K562 (cell line): ENCODE data around the gene PLXNA3. TPM values are rescaled to one million over a fixed set of nuclear protein-coding genes. Genes with fewer than 3 reads are reported as not detected.

Experiments used
- CREB5 ChIP-seq: fragments of 250-450 bp; sonication (Bioruptor Pico); IDR thresholded peaks from 2 replicates; pipeline ENCODE4 v1.5.0; 2020; ENCODE audit warnings: mild to moderate bottlenecking
- FIP1L1 ChIP-seq: fragments of 200-400 bp; formaldehyde crosslinking; IDR thresholded peaks from 2 replicates; pipeline ENCODE4 v1.6.1; 2018; ENCODE audit warnings: mild to moderate bottlenecking, low read depth, low read length; ENCODE audit not compliant: poor library complexity, severe bottlenecking
- KDM5B ChIP-seq: fragments of 200-600 bp; sonication (generic); IDR thresholded peaks from 2 replicates; pipeline ENCODE4 v1.6.1; 2012; ENCODE audit warnings: low read depth, mild to moderate bottlenecking, moderate library complexity, low read length, control low read depth, inconsistent platforms; ENCODE audit not compliant: insufficient replicate concordance
- KLF1 ChIP-seq: fragments of 450-650 bp; IDR thresholded peaks from 2 replicates; pipeline ENCODE4 v1.6.1; 2016; ENCODE audit warnings: missing genetic modification characterization, missing compliant biosample characterization
- MXI1 ChIP-seq: IDR thresholded peaks from 2 replicates; pipeline ENCODE4 v1.6.1; 2011; ENCODE audit warnings: low read depth, mild to moderate bottlenecking, improper control_type of control experiment, low read length
- POLR2AphosphoS2 ChIP-seq: IDR thresholded peaks from 2 replicates; pipeline ENCODE4 v1.6.1; 2012; ENCODE audit warnings: low read length, improper control_type of control experiment
- RAD21 ChIP-seq, 2 experiments: fragments of 250-450 bp in 1 of 2; fragments of 450-650 bp in 1 of 2; sonication (Bioruptor Pico) in 1 of 2; formaldehyde crosslinking in 1 of 2; IDR thresholded peaks in 1 of 2; conservative IDR thresholded peaks in 1 of 2; 2 replicates each; pipeline versions ENCODE4 v1.4.0 to v1.8.0; 2020 to 2022; ENCODE audit warnings: mild to moderate bottlenecking in 2 of 2, moderate library complexity in 1 of 2
- RB1 ChIP-seq: fragments of 450-650 bp; IDR thresholded peaks from 2 replicates; pipeline ENCODE4 v1.6.1; 2017; ENCODE audit warnings: low read depth, mild to moderate bottlenecking
- SMC3 ChIP-seq: conservative IDR thresholded peaks from 2 replicates; pipeline ENCODE4 v1.6.1; 2011; ENCODE audit warnings: low read depth, low read length, improper control_type of control experiment; ENCODE audit not compliant: insufficient read depth
- TBP ChIP-seq: optimal IDR thresholded peaks from 2 replicates; pipeline ENCODE3; 2011; ENCODE audit warnings: low read depth, low read length, improper control_type of control experiment
- TFAM ChIP-seq: fragments of 250-450 bp; sonication (Bioruptor Pico); conservative IDR thresholded peaks from 2 replicates; pipeline ENCODE4 v1.5.0; 2021; ENCODE audit warnings: mild to moderate bottlenecking, moderate library complexity
- U2AF2 ChIP-seq: fragments of 200-400 bp; formaldehyde crosslinking; optimal IDR thresholded peaks from 2 replicates; pipeline ENCODE3; 2017; ENCODE audit warnings: low read depth, mild to moderate bottlenecking, low read length
- USF1 ChIP-seq: sonication (generic); formaldehyde crosslinking; IDR thresholded peaks from 2 replicates; pipeline ENCODE4 v1.9.0; 2022; ENCODE audit warnings: mild to moderate bottlenecking, missing genetic modification reagents
- ZBTB2 ChIP-seq: fragments of 450-650 bp; IDR thresholded peaks from 2 replicates; pipeline ENCODE4 v1.6.1; 2016; ENCODE audit warnings: antibody characterized with exemption
- ZNF143 ChIP-seq: sonication (generic); formaldehyde crosslinking; IDR thresholded peaks from 2 replicates; pipeline ENCODE4 v1.9.0; 2022; ENCODE audit warnings: mild to moderate bottlenecking, missing genetic modification reagents
- polyA plus RNA-seq, 8 experiments: library from polyadenylated mRNA; depleted of rRNA in 4 of 8; stranded (reverse) in 5 of 8; unstranded in 3 of 8; fragments of >200 nt; fragmentation: Nextera tagmentation in 2 of 8; fragmentation: Illumina TruSeq in 1 of 8; extraction: Ambion mirVana in 2 of 8; extraction: Trizol in 1 of 8; gene quantifications; 2 replicates each; pipeline versions ENCODE4 v1.2.1 to v1.2.3, GENCODE V29; 2011 to 2014; ENCODE audit warnings: inconsistent platforms in 1 of 8, missing spikeins in 1 of 8
- total RNA-seq, 7 experiments: library from RNA; depleted of rRNA in 6 of 7; stranded (reverse); fragments of >200 nt in 6 of 7; fragmentation: Illumina TruSeq in 2 of 7; extraction: Trizol in 2 of 7; gene quantifications; 2 replicates each; pipeline versions ENCODE4 v1.2.1 to v1.2.3, GENCODE V29; 2011 to 2021; ENCODE audit warnings: low replicate concordance in 1 of 7
- TF ChIP-seq, protein P1 (sequence below): fragments of 450-650 bp; IDR thresholded peaks from 2 replicates; pipeline ENCODE4 v1.6.1; 2016
- TF ChIP-seq, protein P2 (sequence below): sonication (generic); formaldehyde crosslinking; IDR thresholded peaks from 2 replicates; pipeline ENCODE4 v1.8.0; 2022; ENCODE audit warnings: mild to moderate bottlenecking, missing genetic modification reagents, borderline replicate concordance

The PLXNA3 gene
- total and polyA plus RNA-seq, 9 of the 15 experiments (the other 6 are each of a cell fraction or from before 2014, with no cell fraction given), result 0.32 to 47.8 (median 7.5) TPM

DNA sequence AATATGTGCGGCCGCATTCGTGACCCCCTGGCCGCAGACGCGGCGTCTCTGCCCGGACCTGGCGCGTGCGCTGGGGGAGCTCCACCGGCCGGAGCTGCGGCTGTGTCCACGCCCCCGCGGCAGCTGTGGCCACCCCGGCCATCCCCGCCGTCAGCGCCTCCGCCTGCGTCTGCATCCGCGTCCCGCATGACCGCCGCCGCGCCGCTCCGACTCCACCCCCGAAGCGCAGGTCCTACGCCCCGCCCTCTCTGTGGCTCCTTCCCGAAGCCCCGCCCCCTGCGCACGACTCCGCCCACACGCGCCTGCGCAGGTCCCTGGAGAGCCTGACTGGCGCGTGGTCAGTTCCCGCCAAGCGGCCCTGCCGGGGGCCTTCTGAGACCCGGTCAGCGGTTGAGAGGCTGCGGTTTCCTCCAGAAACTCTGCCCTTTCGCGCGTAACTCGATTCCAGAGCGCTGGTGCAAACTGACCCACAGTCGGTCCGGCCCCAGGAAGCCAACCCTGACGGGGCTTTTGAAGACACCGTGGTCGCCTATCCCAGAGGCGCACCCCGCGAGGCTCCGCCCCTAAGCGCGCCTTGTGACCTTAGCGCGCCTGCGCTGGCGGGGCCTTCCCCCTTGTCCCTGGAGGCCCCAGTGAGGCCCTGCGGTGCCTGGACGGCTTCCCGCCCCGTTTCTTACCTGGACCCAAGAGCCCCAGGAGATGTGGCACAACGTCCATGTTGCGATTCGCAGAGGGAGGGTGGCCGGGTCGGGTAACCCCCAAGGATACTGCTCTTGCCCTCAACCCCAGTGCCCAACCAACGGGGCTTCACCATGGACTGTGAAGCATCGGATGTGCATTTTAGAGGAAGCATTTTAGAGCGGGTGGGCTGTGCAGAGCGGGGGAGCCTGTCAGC lies 20.9 kb downstream of the PLXNA3 start, which contains the start of gene LAGE3 (continued):
- TF ChIP-seq U2AF2, result no peak
- peak; percentile 100 for TF ChIP-seq RB1
- TF ChIP-seq, protein P1, sequence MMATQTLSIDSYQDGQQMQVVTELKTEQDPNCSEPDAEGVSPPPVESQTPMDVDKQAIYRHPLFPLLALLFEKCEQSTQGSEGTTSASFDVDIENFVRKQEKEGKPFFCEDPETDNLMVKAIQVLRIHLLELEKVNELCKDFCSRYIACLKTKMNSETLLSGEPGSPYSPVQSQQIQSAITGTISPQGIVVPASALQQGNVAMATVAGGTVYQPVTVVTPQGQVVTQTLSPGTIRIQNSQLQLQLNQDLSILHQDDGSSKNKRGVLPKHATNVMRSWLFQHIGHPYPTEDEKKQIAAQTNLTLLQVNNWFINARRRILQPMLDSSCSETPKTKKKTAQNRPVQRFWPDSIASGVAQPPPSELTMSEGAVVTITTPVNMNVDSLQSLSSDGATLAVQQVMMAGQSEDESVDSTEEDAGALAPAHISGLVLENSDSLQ, result no peak
- peak; percentile 77 for TF ChIP-seq USF1 (CRISPR knock-in tag)
- TF ChIP-seq TBP, result peak; percentile 57
- TF ChIP-seq ZBTB2, result peak; percentile 92
- no peak for TF ChIP-seq TFAM (CRISPR knock-in tag)
- TF ChIP-seq MXI1, result 0 out of 2 replicates have a peak, but pooled peaks have one; percentile 17
- TF ChIP-seq KDM5B, result no peak
- peak; percentile 67 for TF ChIP-seq FIP1L1
- TF ChIP-seq, protein P2, sequence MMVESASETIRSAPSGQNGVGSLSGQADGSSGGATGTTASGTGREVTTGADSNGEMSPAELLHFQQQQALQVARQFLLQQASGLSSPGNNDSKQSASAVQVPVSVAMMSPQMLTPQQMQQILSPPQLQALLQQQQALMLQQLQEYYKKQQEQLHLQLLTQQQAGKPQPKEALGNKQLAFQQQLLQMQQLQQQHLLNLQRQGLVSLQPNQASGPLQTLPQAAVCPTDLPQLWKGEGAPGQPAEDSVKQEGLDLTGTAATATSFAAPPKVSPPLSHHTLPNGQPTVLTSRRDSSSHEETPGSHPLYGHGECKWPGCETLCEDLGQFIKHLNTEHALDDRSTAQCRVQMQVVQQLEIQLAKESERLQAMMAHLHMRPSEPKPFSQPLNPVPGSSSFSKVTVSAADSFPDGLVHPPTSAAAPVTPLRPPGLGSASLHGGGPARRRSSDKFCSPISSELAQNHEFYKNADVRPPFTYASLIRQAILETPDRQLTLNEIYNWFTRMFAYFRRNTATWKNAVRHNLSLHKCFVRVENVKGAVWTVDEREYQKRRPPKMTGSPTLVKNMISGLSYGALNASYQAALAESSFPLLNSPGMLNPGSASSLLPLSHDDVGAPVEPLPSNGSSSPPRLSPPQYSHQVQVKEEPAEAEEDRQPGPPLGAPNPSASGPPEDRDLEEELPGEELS (CRISPR knock-in tag), result no peak
- no peak for TF ChIP-seq SMC3
- 0 out of 2 replicates have a peak, but pooled peaks have one; percentile 33 for TF ChIP-seq KLF1 (tag)
- TF ChIP-seq POLR2AphosphoS2, result no peak
- TF ChIP-seq RAD21 (CRISPR knock-in tag; conservative IDR thresholded peaks at IDR 0.05 in 1 of 2, IDR thresholded peaks at IDR 0.05 in 1 of 2), result no peak
- TF ChIP-seq ZNF143 (CRISPR knock-in tag), result no peak
- TF ChIP-seq CREB5 (CRISPR knock-in tag), result no peak
